Nephron progenitor cell (in vitro differentiated cells): ENCODE measurements around the gene OAS1.

ENCODE experiments used
- DNase-seq: peaks from one replicate; pipeline ENCODE4 v3.0.0; 2021
- H3K27ac Mint-ChIP-seq: 2 replicates; pipeline ENCODE4 v1.8.0; 2021; ENCODE audit warnings: mild to moderate bottlenecking, moderate library complexity, mixed read lengths
- H3K27me3 Mint-ChIP-seq: 2 replicates; pipeline ENCODE4 v1.8.0; 2021; ENCODE audit warnings: mild to moderate bottlenecking, low read depth, mixed read lengths; ENCODE audit not compliant: poor library complexity
- H3K36me3 Mint-ChIP-seq: 2 replicates; pipeline ENCODE4 v1.8.0; 2021; ENCODE audit warnings: low read depth, mixed read lengths
- H3K4me1 Mint-ChIP-seq: 2 replicates; pipeline ENCODE4 v1.8.0; 2021; ENCODE audit warnings: mixed read lengths
- H3K4me3 Mint-ChIP-seq: 2 replicates; pipeline ENCODE4 v1.8.0; 2021; ENCODE audit warnings: mild to moderate bottlenecking, moderate library complexity, mixed read lengths
- H3K9me3 Mint-ChIP-seq: 2 replicates; pipeline ENCODE4 v1.8.0; 2021; ENCODE audit warnings: mild to moderate bottlenecking, moderate library complexity, mixed read lengths
- TF ChIP-seq, protein P1 (sequence below): fragments of 200-600 bp; sonication (generic); IDR thresholded peaks from 2 replicates; pipeline ENCODE4 v1.5.0; 2021; ENCODE audit warnings: antibody characterized with exemption

Gene OAS1

DNA sequence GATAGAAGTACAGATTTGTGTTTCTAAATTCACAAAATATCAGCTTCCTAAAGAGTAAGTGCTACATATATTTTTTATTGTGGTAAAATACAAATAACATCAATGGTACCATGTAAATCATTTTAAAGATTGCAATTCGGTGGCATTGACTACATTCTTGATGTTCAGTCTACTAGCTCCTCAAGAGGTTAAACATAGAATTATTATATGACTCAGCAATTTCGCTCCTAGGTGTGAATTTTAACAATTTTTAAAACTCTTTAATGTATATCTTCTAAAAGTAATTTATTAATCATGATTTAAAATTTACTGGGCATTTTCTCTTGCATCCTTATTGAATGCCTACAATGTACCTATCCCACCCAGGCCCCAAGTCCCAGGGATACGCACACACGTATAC, 29.8 kb upstream of the OAS1 start:
- Mint-ChIP-seq H3K27ac (no peak overlapping the region), H3K4me1 (no peaks in the 10 kb centered on the region), H3K9me3 (no peaks in the 10 kb centered on the region), H3K36me3 (no peaks in the 10 kb centered on the region), H3K27me3 (peaks cover 49% of the 10 kb centered on the region), H3K4me3 (no peak overlapping the region)
- TF ChIP-seq, protein P1, sequence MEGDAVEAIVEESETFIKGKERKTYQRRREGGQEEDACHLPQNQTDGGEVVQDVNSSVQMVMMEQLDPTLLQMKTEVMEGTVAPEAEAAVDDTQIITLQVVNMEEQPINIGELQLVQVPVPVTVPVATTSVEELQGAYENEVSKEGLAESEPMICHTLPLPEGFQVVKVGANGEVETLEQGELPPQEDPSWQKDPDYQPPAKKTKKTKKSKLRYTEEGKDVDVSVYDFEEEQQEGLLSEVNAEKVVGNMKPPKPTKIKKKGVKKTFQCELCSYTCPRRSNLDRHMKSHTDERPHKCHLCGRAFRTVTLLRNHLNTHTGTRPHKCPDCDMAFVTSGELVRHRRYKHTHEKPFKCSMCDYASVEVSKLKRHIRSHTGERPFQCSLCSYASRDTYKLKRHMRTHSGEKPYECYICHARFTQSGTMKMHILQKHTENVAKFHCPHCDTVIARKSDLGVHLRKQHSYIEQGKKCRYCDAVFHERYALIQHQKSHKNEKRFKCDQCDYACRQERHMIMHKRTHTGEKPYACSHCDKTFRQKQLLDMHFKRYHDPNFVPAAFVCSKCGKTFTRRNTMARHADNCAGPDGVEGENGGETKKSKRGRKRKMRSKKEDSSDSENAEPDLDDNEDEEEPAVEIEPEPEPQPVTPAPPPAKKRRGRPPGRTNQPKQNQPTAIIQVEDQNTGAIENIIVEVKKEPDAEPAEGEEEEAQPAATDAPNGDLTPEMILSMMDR = no peak
- no peak for DNase-seq

DNA sequence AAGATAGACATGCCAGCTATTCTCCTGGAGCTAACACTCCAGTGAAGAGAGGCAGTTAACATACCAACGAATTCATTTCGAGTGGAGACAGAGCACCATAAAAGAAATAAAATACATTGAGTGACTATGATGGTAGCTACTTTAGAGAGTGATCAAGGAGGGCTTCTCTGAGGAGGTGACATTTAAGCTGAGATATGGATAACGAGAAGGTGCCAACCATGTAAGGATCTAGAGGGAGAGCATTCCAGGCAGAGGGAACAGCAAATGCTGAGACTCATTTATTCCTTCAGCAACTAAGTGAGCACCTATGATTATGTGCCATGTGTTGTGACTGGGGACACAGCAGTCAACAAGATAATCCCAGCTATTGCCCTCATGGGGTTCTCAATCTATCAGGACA, 28.3 kb upstream of the OAS1 start:
- Mint-ChIP-seq H3K36me3 (no peaks in the 10 kb centered on the region), H3K4me3 (no peak overlapping the region), H3K27me3 (peaks cover 49% of the 10 kb centered on the region), H3K27ac (no peak overlapping the region), H3K4me1 (no peaks in the 10 kb centered on the region), H3K9me3 (no peaks in the 10 kb centered on the region)
- TF ChIP-seq, protein P1 = no peak
- DNase-seq = no peak

DNA sequence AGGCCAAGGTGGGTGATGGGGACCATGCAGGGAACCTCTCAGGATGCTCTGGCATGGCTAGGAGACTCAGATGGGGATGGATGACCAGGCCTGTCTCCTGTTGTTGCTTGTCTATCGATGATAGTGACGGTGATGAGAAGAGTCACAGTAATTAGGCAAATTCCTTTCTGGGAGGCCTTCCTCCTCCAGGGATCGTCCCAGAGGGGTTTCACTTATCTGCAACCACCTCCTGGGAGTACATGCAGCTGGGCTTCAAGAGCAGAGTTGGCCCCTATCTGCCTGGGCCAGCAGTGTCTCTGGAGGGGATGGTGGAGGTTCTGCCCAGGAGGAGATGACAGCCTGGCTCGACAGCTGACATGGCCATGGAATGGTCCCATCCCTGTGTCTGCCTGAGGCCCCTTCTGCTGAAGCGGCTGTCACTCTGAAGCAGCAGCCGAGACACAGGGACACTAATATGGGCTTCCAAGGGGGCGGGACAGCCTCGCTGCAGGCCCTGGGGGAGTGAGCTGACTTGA, 27.5 kb upstream of the OAS1 start:
- Mint-ChIP-seq H3K4me1 (no peaks in the 10 kb centered on the region), H3K9me3 (no peaks in the 10 kb centered on the region), H3K4me3 (no peak overlapping the region), H3K27me3 (peaks cover 44% of the 10 kb centered on the region), H3K36me3 (no peaks in the 10 kb centered on the region), H3K27ac (no peak overlapping the region)
- no peak for DNase-seq
- TF ChIP-seq, protein P1 = no peak

DNA sequence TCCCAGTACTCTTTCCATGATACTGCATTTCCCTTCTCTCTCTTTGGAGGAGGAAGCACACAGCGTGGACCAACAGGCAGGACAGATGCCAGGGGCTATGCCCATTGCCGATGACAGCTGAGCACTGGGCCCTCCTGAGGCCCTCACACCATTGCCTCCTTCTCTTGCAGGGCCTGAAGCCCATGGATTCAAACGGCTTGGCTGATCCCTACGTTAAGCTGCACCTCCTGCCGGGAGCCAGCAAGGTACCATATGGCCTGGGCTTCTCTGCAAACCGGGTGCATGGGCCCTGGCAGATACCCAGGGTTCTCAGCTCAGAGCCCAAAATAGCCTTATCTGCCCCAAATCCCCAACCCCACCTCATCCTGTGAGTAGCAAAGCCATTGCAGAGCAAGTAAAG, 25.2 kb upstream of the OAS1 start:
- no peak for DNase-seq
- TF ChIP-seq, protein P1 = no peak
- Mint-ChIP-seq H3K36me3 (no peaks in the 10 kb centered on the region), H3K4me3 (no peak overlapping the region), H3K27ac (no peak overlapping the region), H3K27me3 (peaks cover 36% of the 10 kb centered on the region), H3K4me1 (no peaks in the 10 kb centered on the region), H3K9me3 (peaks cover 7% of the 10 kb centered on the region)

DNA sequence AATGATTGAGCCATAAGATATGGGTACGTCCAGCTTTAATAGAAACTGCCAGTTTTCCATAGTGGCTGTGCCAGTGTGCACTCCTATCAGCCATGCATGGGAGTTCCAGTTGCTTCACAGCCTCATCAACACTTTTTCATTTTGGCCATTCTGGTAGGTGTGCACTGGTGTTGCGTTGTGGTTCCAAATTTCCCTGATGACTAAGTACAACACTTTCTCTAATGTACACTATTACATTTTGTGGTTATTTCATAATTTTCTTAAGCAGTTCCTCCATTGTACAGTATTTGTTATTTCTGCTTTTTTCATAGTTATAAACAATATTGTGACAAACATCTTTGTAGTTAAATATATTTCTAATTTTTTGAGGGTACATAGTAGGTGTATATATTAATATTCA, 21.5 kb upstream of the OAS1 start:
- TF ChIP-seq, protein P1 = no peak
- no peaks in the 10 kb centered on the region for H3K4me1 Mint-ChIP-seq

DNA sequence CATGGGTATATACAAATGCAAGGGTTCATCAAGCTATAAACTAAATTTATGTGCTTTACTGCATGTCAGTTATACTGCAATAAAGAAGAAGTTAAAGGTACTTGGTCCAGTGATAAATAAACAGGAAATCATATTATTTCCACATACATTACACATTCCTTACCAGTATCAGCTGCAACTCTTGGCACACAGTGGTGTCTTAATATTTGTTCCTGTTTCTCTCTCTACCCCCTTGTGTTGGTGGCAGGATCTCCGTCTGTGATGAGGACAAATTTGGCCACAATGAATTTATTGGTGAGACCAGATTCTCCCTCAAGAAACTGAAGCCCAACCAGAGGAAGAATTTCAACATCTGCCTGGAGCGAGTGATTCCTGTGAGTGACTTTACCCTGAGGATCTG, 19.2 kb upstream of the OAS1 start:
- TF ChIP-seq, protein P1 = no peak
- peaks cover 7% of the 10 kb centered on the region for H3K9me3 Mint-ChIP-seq
- no peak for DNase-seq
- peaks cover 25% of the 10 kb centered on the region for H3K27me3 Mint-ChIP-seq
- H3K36me3 Mint-ChIP-seq = no peaks in the 10 kb centered on the region
- no peak overlapping the region for H3K4me3 Mint-ChIP-seq
- no peaks in the 10 kb centered on the region for H3K4me1 Mint-ChIP-seq
- no peak overlapping the region for H3K27ac Mint-ChIP-seq

More for the DNA sequence above, 21.5 kb upstream of the OAS1 start:
- DNase-seq = no peak
- Mint-ChIP-seq H3K4me3 (no peak overlapping the region), H3K27me3 (peaks cover 27% of the 10 kb centered on the region), H3K36me3 (no peaks in the 10 kb centered on the region), H3K9me3 (peaks cover 7% of the 10 kb centered on the region), H3K27ac (no peak overlapping the region)
